GM23338 (cell line): Measurements from ENCODE around the gene ADD1. TPM values are rescaled to one million over a fixed set of nuclear protein-coding genes. Genes with fewer than 3 reads are reported as not detected.

ENCODE experiments used
- ATAC-seq: fragments of 200-7000 bp; cut with Tn5 transposase; 3 replicates; pipeline ENCODE4 v1.9.1; 2020
- DNase-seq: peaks from one replicate; pipeline ENCODE4 v3.0.0-alpha.2; 2015; ENCODE audit warnings: low spot score
- H2AFZ ChIP-seq: fragments of 200-600 bp; sonication (generic); 2 replicates; pipeline ENCODE4 v1.8.0; 2016; ENCODE audit warnings: antibody characterized with exemption, mild to moderate bottlenecking, moderate library complexity
- H3F3A ChIP-seq: fragments of 200-600 bp; sonication (generic); replicated peaks from 2 replicates; pipeline ENCODE4 v1.8.0; 2017; ENCODE audit warnings: antibody characterized with exemption, mixed run types, low read depth
- H3K27ac ChIP-seq: fragments of 200-600 bp; sonication (generic); 2 replicates; pipeline ENCODE4 v1.6.1; 2016; ENCODE audit warnings: low read depth
- H3K27me3 ChIP-seq: fragments of 200-600 bp; sonication (generic); 2 replicates; pipeline ENCODE4 v1.8.0; 2016; ENCODE audit warnings: mild to moderate bottlenecking, mixed run types, moderate library complexity; ENCODE audit not compliant: insufficient read depth
- H3K36me3 ChIP-seq: fragments of 200-600 bp; sonication (generic); 2 replicates; pipeline ENCODE4 v1.8.0; 2016; ENCODE audit warnings: mild to moderate bottlenecking; ENCODE audit not compliant: insufficient read depth
- H3K4me1 ChIP-seq: fragments of 200-600 bp; sonication (generic); 2 replicates; pipeline ENCODE4 v1.8.0; 2016; ENCODE audit warnings: mild to moderate bottlenecking, moderate library complexity; ENCODE audit not compliant: insufficient read depth
- H3K4me2 ChIP-seq: fragments of 200-600 bp; sonication (generic); 2 replicates; pipeline ENCODE4 v1.7.1; 2017; ENCODE audit warnings: mixed run types
- H3K4me3 ChIP-seq: fragments of 200-600 bp; sonication (generic); 2 replicates; pipeline ENCODE4 v1.6.1; 2016; ENCODE audit warnings: mixed run types
- H3K79me2 ChIP-seq: fragments of 200-600 bp; sonication (generic); replicated peaks from 2 replicates; pipeline ENCODE4 v1.8.0; 2017; ENCODE audit warnings: mild to moderate bottlenecking; ENCODE audit not compliant: insufficient read depth
- H3K9me2 ChIP-seq: fragments of 200-600 bp; sonication (generic); 2 replicates; pipeline ENCODE4 v1.8.0; 2017; ENCODE audit not compliant: insufficient read depth
- H4K20me1 ChIP-seq: fragments of 200-600 bp; sonication (generic); replicated peaks from 2 replicates; pipeline ENCODE4 v1.8.0; 2017; ENCODE audit warnings: mild to moderate bottlenecking; ENCODE audit not compliant: insufficient read depth
- H3K27ac Mint-ChIP-seq: 2 replicates; pipeline ENCODE4 v1.8.0; 2020; ENCODE audit warnings: inconsistent platforms, mild to moderate bottlenecking, moderate library complexity, mixed read lengths
- H3K27me3 Mint-ChIP-seq: 3 replicates; pipeline ENCODE4 v1.8.0; 2022; ENCODE audit warnings: low read depth, mild to moderate bottlenecking, moderate library complexity, mixed read lengths, inconsistent platforms; ENCODE audit not compliant: insufficient read depth, poor library complexity
- H3K36me3 Mint-ChIP-seq: 3 replicates; pipeline ENCODE4 v1.8.0; 2021; ENCODE audit warnings: low read depth, mild to moderate bottlenecking, inconsistent platforms, moderate library complexity, mixed read lengths
- H3K4me1 Mint-ChIP-seq: 3 replicates; pipeline ENCODE4 v1.8.0; 2020; ENCODE audit warnings: mild to moderate bottlenecking, inconsistent platforms, mixed read lengths
- H3K4me3 Mint-ChIP-seq: 3 replicates; pipeline ENCODE4 v1.8.0; 2021; ENCODE audit warnings: moderate library complexity, mild to moderate bottlenecking, inconsistent platforms, mixed read lengths
- H3K9me3 Mint-ChIP-seq: 3 replicates; pipeline ENCODE4 v1.8.0; 2020; ENCODE audit warnings: moderate library complexity, mild to moderate bottlenecking, inconsistent platforms, mixed read lengths
- CREB1 ChIP-seq: fragments of 250-450 bp; sonication (Bioruptor Pico); IDR thresholded peaks from 2 replicates; pipeline ENCODE4 v1.5.0; 2020; ENCODE audit warnings: low read depth, mild to moderate bottlenecking, moderate library complexity
- CTCF ChIP-seq, 2 experiments: fragments of 200-600 bp in 1 of 2; sonication (generic) in 1 of 2; conservative IDR thresholded peaks; 2 replicates each; pipeline versions ENCODE4 v1.5.1 to v1.6.1; 2016 to 2017; ENCODE audit warnings: antibody characterized with exemption in 2 of 2, low read depth in 2 of 2, mild to moderate bottlenecking in 2 of 2, moderate library complexity in 1 of 2
- EZH2 ChIP-seq: fragments of 200-600 bp; sonication (generic); IDR thresholded peaks from one replicate; pipeline ENCODE4 v1.8.0; 2017; ENCODE audit warnings: antibody characterized with exemption, mild to moderate bottlenecking, low read depth; ENCODE audit not compliant: unreplicated experiment
- EZH2phosphoT487 ChIP-seq: fragments of 200-600 bp; sonication (generic); IDR thresholded peaks from one replicate; pipeline ENCODE4 v1.8.1; 2018; ENCODE audit warnings: antibody characterized with exemption; ENCODE audit not compliant: unreplicated experiment
- JUNB ChIP-seq: IDR thresholded peaks from one replicate; pipeline ENCODE4 v1.6.1; 2016; ENCODE audit warnings: antibody characterized with exemption; ENCODE audit not compliant: unreplicated experiment
- STAT1 ChIP-seq: IDR thresholded peaks from one replicate; pipeline ENCODE4 v1.6.1; 2016; ENCODE audit warnings: antibody characterized with exemption; ENCODE audit not compliant: unreplicated experiment
- ZNF114 ChIP-seq: fragments of 250-450 bp; sonication (Bioruptor Pico); IDR thresholded peaks from 2 replicates; pipeline ENCODE4 v1.5.0; 2020; ENCODE audit warnings: mild to moderate bottlenecking, moderate library complexity
- ZNF331 ChIP-seq: fragments of 250-450 bp; sonication (Bioruptor Pico); IDR thresholded peaks from 2 replicates; pipeline ENCODE4 v1.5.0; 2020; ENCODE audit warnings: low read depth, mild to moderate bottlenecking, moderate library complexity
- polyA plus RNA-seq: library from polyadenylated mRNA; unstranded; fragments of >200 nt; fragmentation: Nextera tagmentation; extraction: Ambion mirVana; gene quantifications from 2 replicates; pipeline ENCODE4 v1.2.1, GENCODE V29; 2016
- total RNA-seq: library from RNA; depleted of rRNA; stranded (reverse); fragments of >200 nt; shearing (Covaris generic); gene quantifications from 2 replicates; pipeline ENCODE4 v1.2.3, GENCODE V29; 2014

ADD1 gene
- total and polyA plus RNA-seq, 2 experiments from 2014 or later: 126 to 144 TPM

- Mint-ChIP-seq H3K4me1 (peaks cover 40% of the 10 kb centered on the region), H3K36me3 (no peaks in the 10 kb centered on the region; the same call in 2 of the 3 replicates), H3K27me3 (peaks cover 12% of the 10 kb centered on the region), H3K4me3 (no peak overlapping the region), H3K9me3 (peaks cover 3% of the 10 kb centered on the region; the same call in 1 of the 3 replicates), H3K27ac (no peak overlapping the region)
- Histone ChIP-seq H3K9me2 (no peaks in the 10 kb centered on the region), H3K4me1 (peaks cover 7% of the 10 kb centered on the region), H3K27ac (no peak overlapping the region), H3F3A (0 out of 2 replicates have a peak, but pooled peaks cover 4% of the 10 kb centered on the region), H3K79me2 (peaks cover 10% of the 10 kb centered on the region), H3K36me3 (0 out of 2 replicates have a peak, but pooled peaks cover 3% of the 10 kb centered on the region), H3K27me3 (no peaks in the 10 kb centered on the region), H4K20me1 (no peaks in the 10 kb centered on the region; the same call in 1 of the 2 replicates), H2AFZ (no peak overlapping the region), H3K4me2 (no peak overlapping the region), H3K4me3 (no peak overlapping the region)
- TF ChIP-seq CTCF (conservative IDR thresholded peaks at IDR 0.05; ENCODE audit: low read depth in 2 of 2) (no peak), ZNF114 (CRISPR knock-in tag) (no peak), EZH2 (no peak), STAT1 (no peak), EZH2phosphoT487 (no peak)
- ATAC-seq (no peak), DNase-seq (no peak)
Measured at GRCh38 chr4:2814627-2815270, 28.9 kb upstream of the ADD1 start.

- Mint-ChIP-seq H3K27ac (no peak overlapping the region), H3K27me3 (peaks cover 13% of the 10 kb centered on the region), H3K9me3 (peaks cover 3% of the 10 kb centered on the region; the same call in 1 of the 3 replicates), H3K4me1 (peaks cover 34% of the 10 kb centered on the region), H3K36me3 (peaks cover 3% of the 10 kb centered on the region; the same call in 1 of the 3 replicates), H3K4me3 (peak overlapping the region; percentile 65; the same call in 2 of the 3 replicates)
- no peaks in the 10 kb centered on the region for H3K27me3 ChIP-seq
- DNase-seq (no peak), ATAC-seq (no peak)
- no peak overlapping the region for H3K4me2 ChIP-seq
- H3K36me3 ChIP-seq: 0 out of 2 replicates have a peak, but pooled peaks cover 3% of the 10 kb centered on the region
- no peak overlapping the region for H2AFZ ChIP-seq
- 0 out of 2 replicates have a peak, but pooled peaks cover 2% of the 10 kb centered on the region for H3F3A ChIP-seq
- TF ChIP-seq CREB1 (CRISPR knock-in tag): no peak
- TF ChIP-seq ZNF331: no peak
- TF ChIP-seq JUNB: no peak
- H3K9me2 ChIP-seq: no peaks in the 10 kb centered on the region
- peaks cover 5% of the 10 kb centered on the region for H3K4me1 ChIP-seq
- no peak overlapping the region for H3K4me3 ChIP-seq
- no peak overlapping the region for H3K27ac ChIP-seq
- peaks cover 11% of the 10 kb centered on the region for H3K79me2 ChIP-seq
- no peaks in the 10 kb centered on the region; the same call in 1 of the 2 replicates for H4K20me1 ChIP-seq
Measured at GRCh38 chr4:2816401-2816954, 27.2 kb upstream of the ADD1 start.
